Gastrocnemius medialis (tissue), 4 donors: ENCODE data around the gene PCDHGB2.

Experiments used
- POLR2A ChIP-seq, 2 donors: fragments of 450-650 bp; IDR thresholded peaks; one replicate each; pipeline ENCODE4 v1.6.1; 2017; ENCODE audit warnings: antibody characterized with exemption in 2 of 2, mild to moderate bottlenecking in 2 of 2, moderate library complexity in 2 of 2
- TF ChIP-seq, protein P1 (sequence below), 5 experiments: fragments of 450-650 bp in 3 of 5; fragments of 200-600 bp in 2 of 5; sonication (generic) in 2 of 5; IDR thresholded peaks in 4 of 5; conservative IDR thresholded peaks in 1 of 5; 1 replicate in 4 of 5; 2 replicates in 1 of 5; pipeline ENCODE4 v1.5.1; 2016 to 2019; ENCODE audit warnings: antibody characterized with exemption in 5 of 5, mild to moderate bottlenecking in 3 of 5, moderate library complexity in 3 of 5

DNA sequence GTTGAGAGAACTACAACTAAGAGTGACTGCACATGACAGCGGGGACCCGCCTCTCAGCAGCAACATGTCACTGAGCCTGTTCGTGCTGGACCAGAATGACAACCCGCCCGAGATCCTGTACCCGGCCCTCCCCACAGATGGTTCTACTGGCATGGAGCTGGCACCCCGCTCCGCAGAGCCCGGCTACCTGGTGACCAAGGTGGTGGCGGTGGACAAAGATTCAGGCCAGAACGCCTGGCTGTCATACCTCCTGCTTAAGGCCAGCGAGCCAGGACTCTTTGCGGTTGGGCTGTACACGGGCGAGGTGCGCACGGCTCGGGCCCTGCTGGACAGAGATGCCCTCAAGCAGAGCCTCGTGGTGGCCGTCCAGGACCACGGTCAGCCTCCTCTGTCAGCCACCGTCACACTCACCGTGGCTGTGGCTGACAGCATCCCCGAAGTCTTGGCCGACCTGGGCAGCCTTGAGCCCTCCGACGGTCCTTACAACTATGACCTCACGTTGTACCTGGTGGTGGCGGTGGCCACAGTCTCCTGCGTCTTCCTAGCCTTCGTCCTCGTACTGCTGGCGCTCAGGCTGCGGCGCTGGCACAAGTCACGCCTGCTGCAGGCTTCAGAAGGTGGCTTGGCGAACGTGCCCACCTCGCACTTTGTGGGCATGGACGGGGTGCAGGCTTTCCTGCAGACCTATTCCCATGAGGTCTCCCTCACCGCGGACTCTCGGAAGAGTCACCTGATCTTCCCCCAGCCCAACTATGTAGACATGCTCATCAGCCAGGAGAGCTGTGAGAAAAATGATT lies 24.9 kb downstream of the PCDHGB2 start:
- TF ChIP-seq, protein P1, sequence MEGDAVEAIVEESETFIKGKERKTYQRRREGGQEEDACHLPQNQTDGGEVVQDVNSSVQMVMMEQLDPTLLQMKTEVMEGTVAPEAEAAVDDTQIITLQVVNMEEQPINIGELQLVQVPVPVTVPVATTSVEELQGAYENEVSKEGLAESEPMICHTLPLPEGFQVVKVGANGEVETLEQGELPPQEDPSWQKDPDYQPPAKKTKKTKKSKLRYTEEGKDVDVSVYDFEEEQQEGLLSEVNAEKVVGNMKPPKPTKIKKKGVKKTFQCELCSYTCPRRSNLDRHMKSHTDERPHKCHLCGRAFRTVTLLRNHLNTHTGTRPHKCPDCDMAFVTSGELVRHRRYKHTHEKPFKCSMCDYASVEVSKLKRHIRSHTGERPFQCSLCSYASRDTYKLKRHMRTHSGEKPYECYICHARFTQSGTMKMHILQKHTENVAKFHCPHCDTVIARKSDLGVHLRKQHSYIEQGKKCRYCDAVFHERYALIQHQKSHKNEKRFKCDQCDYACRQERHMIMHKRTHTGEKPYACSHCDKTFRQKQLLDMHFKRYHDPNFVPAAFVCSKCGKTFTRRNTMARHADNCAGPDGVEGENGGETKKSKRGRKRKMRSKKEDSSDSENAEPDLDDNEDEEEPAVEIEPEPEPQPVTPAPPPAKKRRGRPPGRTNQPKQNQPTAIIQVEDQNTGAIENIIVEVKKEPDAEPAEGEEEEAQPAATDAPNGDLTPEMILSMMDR (IDR thresholded peaks at IDR 0.05 in 4 of 5, conservative IDR thresholded peaks at IDR 0.05 in 1 of 5), result no peak
- TF ChIP-seq POLR2A (IDR thresholded peaks at IDR 0.05), result no peak
